Endothelial cell of umbilical vein (primary cell): ENCODE measurements around the gene COL5A1. TPM values are rescaled to one million over a fixed set of nuclear protein-coding genes. Genes with fewer than 3 reads are reported as not detected.

Experiments used
- BruUV-seq: library from RNA; stranded (reverse); fragments of 400-500 nt; replicated peaks from 2 replicates; lab custom pipeline; 2021; lab: Mats Ljungman, UMichigan
- CTCF ChIA-PET: fragments of 300-600, 350-600 bp; sonication (Branson Sonifier 250); formaldehyde crosslinking; loops from one replicate; lab custom pipeline; 2021; ENCODE audit warnings: antibody characterized with exemption, inconsistent platforms; lab: Charles Lee
- POLR2A ChIA-PET: fragments of 300-600, 350-600 bp; sonication (Branson Sonifier 250); formaldehyde crosslinking; loops from one replicate; lab custom pipeline; 2021; ENCODE audit warnings: antibody characterized with exemption, inconsistent platforms; lab: Charles Lee
- DNase-seq: peaks from one replicate; pipeline ENCODE4 v3.0.0-alpha.2; 2011; ENCODE audit warnings: low read depth, low spot score
- FAIRE-seq: peaks from 2 replicates; lab custom pipeline; 2011; peaks lifted over from hg19 to GRCh38; lab: Jason Lieb, UNC
- H2AFZ ChIP-seq: 2 replicates; pipeline ENCODE4 v1.6.0; 2012; ENCODE audit warnings: low read depth, low read length, control low read depth, inconsistent platforms
- H3K27ac ChIP-seq: 2 replicates; pipeline ENCODE4 v1.5.1; 2011; ENCODE audit warnings: low read depth, mild to moderate bottlenecking, control low read depth, low read length, moderate library complexity; ENCODE audit not compliant: insufficient read depth
- H3K27me3 ChIP-seq, 2 experiments: 2 replicates each; pipeline versions ENCODE4 v1.6.0 to v1.6.1; 2011; ENCODE audit warnings: low read length in 2 of 2, mixed read lengths in 1 of 2; ENCODE audit not compliant: control insufficient read depth in 2 of 2, insufficient read depth in 2 of 2
- H3K36me3 ChIP-seq, 2 experiments: 2 replicates in 1 of 2; 3 replicates in 1 of 2; pipeline ENCODE4 v1.5.1; 2011; ENCODE audit warnings: low read length in 2 of 2, mild to moderate bottlenecking in 1 of 2, moderate library complexity in 1 of 2; ENCODE audit not compliant: control insufficient read depth in 2 of 2, insufficient read depth in 2 of 2; ENCODE audit errors: extremely low read depth in 1 of 2
- H3K4me1 ChIP-seq: 3 replicates; pipeline ENCODE4 v1.5.1; 2011; ENCODE audit warnings: mild to moderate bottlenecking, low read length; ENCODE audit not compliant: control insufficient read depth, insufficient read depth; ENCODE audit errors: extremely low read depth
- H3K4me2 ChIP-seq: 2 replicates; pipeline ENCODE4 v1.6.1; 2011; ENCODE audit warnings: low read length, control low read depth, mixed read lengths; ENCODE audit not compliant: insufficient read depth
- H3K4me3 ChIP-seq, 3 experiments: fragments of 200-600 bp in 1 of 3; sonication (generic), shearing (Covaris generic) in 1 of 3; replicated peaks in 1 of 3; 2 replicates each; pipeline ENCODE4 v1.5.1; 2011 to 2016; ENCODE audit warnings: control low read depth in 3 of 3, low read length in 3 of 3, mild to moderate bottlenecking in 2 of 3, inconsistent platforms in 1 of 3, low read depth in 1 of 3, moderate library complexity in 1 of 3; ENCODE audit not compliant: insufficient read depth in 1 of 3
- H3K79me2 ChIP-seq: 2 replicates; pipeline ENCODE4 v1.6.0; 2012; ENCODE audit warnings: low read length, inconsistent platforms; ENCODE audit not compliant: control insufficient read depth, insufficient read depth
- H3K9ac ChIP-seq: replicated peaks from 2 replicates; pipeline ENCODE3; 2011; ENCODE audit warnings: low read length, control low read depth; ENCODE audit not compliant: insufficient read depth; ENCODE audit errors: extremely low read depth
- H3K9me1 ChIP-seq: replicated peaks from 3 replicates; pipeline ENCODE4 v1.6.0; 2011; ENCODE audit warnings: mild to moderate bottlenecking, low read length; ENCODE audit not compliant: control insufficient read depth, insufficient read depth; ENCODE audit errors: extremely low read depth
- H3K9me3 ChIP-seq: replicated peaks from 2 replicates; pipeline ENCODE4 v1.5.1; 2012; ENCODE audit warnings: low read length, inconsistent platforms; ENCODE audit not compliant: control insufficient read depth, insufficient read depth
- H4K20me1 ChIP-seq: replicated peaks from 2 replicates; pipeline ENCODE3; 2011; ENCODE audit warnings: mild to moderate bottlenecking, low read length; ENCODE audit not compliant: control insufficient read depth, insufficient read depth; ENCODE audit errors: extremely low read depth
- CTCF ChIP-seq, 2 donors: IDR thresholded peaks; 1 replicate in 1 of 2; 2 replicates in 1 of 2; pipeline ENCODE4 v1.5.1; 2011; ENCODE audit warnings: low read length in 2 of 2, mild to moderate bottlenecking in 2 of 2, moderate library complexity in 2 of 2, control low read depth in 1 of 2, inconsistent platforms in 1 of 2, low read depth in 1 of 2; ENCODE audit not compliant: insufficient read depth in 1 of 2; ENCODE audit errors: extremely low read depth in 1 of 2
- EZH2 ChIP-seq: IDR thresholded peaks from 2 replicates; pipeline ENCODE4 v1.6.1; 2012; ENCODE audit warnings: borderline replicate concordance, low read depth, mild to moderate bottlenecking, moderate library complexity, low read length, inconsistent platforms; ENCODE audit not compliant: severe bottlenecking
- FOS ChIP-seq: IDR thresholded peaks from 2 replicates; pipeline ENCODE4 v1.6.1; 2011; ENCODE audit warnings: mild to moderate bottlenecking, low read length, moderate library complexity, borderline replicate concordance; ENCODE audit not compliant: insufficient read depth
- GATA2 ChIP-seq: IDR thresholded peaks from 2 replicates; pipeline ENCODE4 v1.7.0; 2011; ENCODE audit warnings: low read depth, mild to moderate bottlenecking, moderate library complexity, mixed read lengths, low read length; ENCODE audit not compliant: insufficient read length, insufficient read depth
- JUN ChIP-seq: IDR thresholded peaks from 2 replicates; pipeline ENCODE4 v1.6.1; 2011; ENCODE audit warnings: borderline replicate concordance, low read depth; ENCODE audit not compliant: insufficient read length, insufficient read depth
- MYC ChIP-seq: IDR thresholded peaks from one replicate; pipeline ENCODE4 v1.6.1; 2011; ENCODE audit warnings: mild to moderate bottlenecking, low read depth, low read length
- POLR2A ChIP-seq: IDR thresholded peaks from 2 replicates; pipeline ENCODE4 v1.6.1; 2012; ENCODE audit warnings: low read depth, mild to moderate bottlenecking, control low read depth, low read length
- POLR2AphosphoS5 ChIP-seq: IDR thresholded peaks from 2 replicates; pipeline ENCODE4 v1.6.1; 2012; ENCODE audit warnings: low read depth, mild to moderate bottlenecking, control low read depth, low read length, moderate library complexity; ENCODE audit not compliant: insufficient read depth
- dilution Hi-C: fragments of 300-500 bp; cut with MboI; formaldehyde crosslinking; loops from one replicate; pipeline ENCODE4 v1.15.0; 2019; ENCODE audit warnings: low sequenced_read_pairs; ENCODE audit not compliant: extremely low pct_ligation_motif_present
- intact Hi-C: fragments of 100-400 bp; cut with micrococcal nuclease; formaldehyde crosslinking; loops from one replicate; pipeline ENCODE4 v1.10.0; 2022
- polyA plus RNA-seq, 4 experiments: library from polyadenylated mRNA; depleted of rRNA in 3 of 4; stranded (reverse) in 3 of 4; unstranded in 1 of 4; fragments of >200 nt; gene quantifications; 2 replicates each; pipeline versions ENCODE4 v1.2.1 to v1.2.3, GENCODE V29; 2011 to 2012; ENCODE audit warnings: missing spikeins in 1 of 4
- total RNA-seq: library from RNA; stranded (reverse); gene quantifications from 2 replicates; pipeline ENCODE4 v1.2.3, GENCODE V29; 2021
- TF ChIP-seq, protein P1 (sequence below): IDR thresholded peaks from 2 replicates; pipeline ENCODE4 v1.6.1; 2011; ENCODE audit not compliant: insufficient read depth, insufficient read length

COL5A1 gene
- total and polyA plus RNA-seq, 2 donors (not counting 3 experiments of a cell fraction or from before 2014, with no cell fraction given), result 97.4 to 175 TPM

DNA sequence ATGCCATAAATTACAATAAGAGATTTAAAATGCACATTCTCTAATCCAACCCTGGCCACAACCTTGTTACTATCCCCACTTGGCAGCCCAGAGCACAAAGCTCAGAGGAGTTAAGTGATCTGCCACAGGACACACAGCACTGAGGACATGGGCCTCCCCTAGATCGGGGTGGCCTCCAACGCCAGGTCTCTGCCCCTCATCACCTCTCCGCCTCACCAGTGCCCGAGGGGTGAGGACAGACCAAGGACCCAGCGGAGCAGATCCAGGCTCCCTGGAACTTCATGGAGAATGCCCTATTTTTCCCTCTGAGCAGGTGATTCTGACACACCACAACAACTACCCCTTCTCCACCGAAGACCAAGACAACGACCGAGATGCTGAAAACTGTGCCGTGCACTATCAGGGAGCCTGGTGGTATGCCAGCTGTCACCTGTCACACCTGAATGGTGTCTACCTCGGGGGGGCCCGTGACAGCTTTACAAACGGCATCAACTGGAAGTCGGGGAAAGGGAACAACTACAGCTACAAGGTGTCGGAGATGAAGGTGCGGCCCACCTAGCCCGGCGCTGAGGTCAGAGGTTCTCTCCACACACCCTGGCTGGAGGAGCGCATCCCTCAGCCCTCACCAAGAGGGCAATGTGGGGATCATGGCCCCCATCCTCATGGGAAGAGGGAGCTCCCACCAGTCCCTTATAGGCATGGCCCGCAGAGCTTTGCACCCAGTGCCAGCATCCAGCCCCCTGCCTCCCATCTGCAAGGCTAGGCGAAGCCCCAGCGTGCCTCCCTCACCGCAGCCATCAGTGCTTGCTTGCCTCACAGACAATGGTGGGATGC is 226.5 kb downstream of the COL5A1 start:
- H3K9me1 ChIP-seq, result no peaks in the 10 kb centered on the region
- no peak overlapping the region for H2AFZ ChIP-seq
- BruUV-seq, result no TSS peak
- FAIRE-seq (no peak), DNase-seq (no peak)
- ChIA-PET POLR2A (no interaction called here), CTCF (no interaction called here)
- no peaks in the 10 kb centered on the region for H3K36me3 ChIP-seq
- no peaks in the 10 kb centered on the region for H3K4me1 ChIP-seq
- no peak overlapping the region for H3K4me2 ChIP-seq
- intact Hi-C loops (no loop called here), dilution Hi-C loops (no loop called here)
- no peaks in the 10 kb centered on the region for H3K79me2 ChIP-seq
- no peak overlapping the region for H3K9ac ChIP-seq
- H3K9me3 ChIP-seq, result no peaks in the 10 kb centered on the region
- TF ChIP-seq, protein P1, sequence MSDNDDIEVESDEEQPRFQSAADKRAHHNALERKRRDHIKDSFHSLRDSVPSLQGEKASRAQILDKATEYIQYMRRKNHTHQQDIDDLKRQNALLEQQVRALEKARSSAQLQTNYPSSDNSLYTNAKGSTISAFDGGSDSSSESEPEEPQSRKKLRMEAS, result no peak
- TF ChIP-seq GATA2, result no peak
- no peak for TF ChIP-seq FOS
- TF ChIP-seq JUN, result no peak
- TF ChIP-seq MYC, result no peak
- no peak for TF ChIP-seq POLR2AphosphoS5
- TF ChIP-seq EZH2, result no peak
- no peak for TF ChIP-seq CTCF (IDR thresholded peaks at IDR 0.05; ENCODE audit: extremely low read depth in 1 of 2, insufficient read depth in 1 of 2, low read depth in 1 of 2, low read length in 2 of 2)
- no peak for TF ChIP-seq POLR2A
- no peaks in the 10 kb centered on the region for H3K27me3 ChIP-seq
- no peaks in the 10 kb centered on the region for H4K20me1 ChIP-seq
- no peak overlapping the region for H3K27ac ChIP-seq
- H3K4me3 ChIP-seq, result no peak overlapping the region
